Cardiac septum (tissue), 1 donor: Measurements from ENCODE around the gene CGREF1. TPM values are rescaled to one million over a fixed set of nuclear protein-coding genes. Genes with fewer than 3 reads are reported as not detected.

Experiments
- DNase-seq: peaks from one replicate; pipeline ENCODE4 v3.0.0-alpha.2; 2020; ENCODE audit warnings: low spot score
- intact Hi-C: fragments of 100-400 bp; cut with DNase I; formaldehyde crosslinking; loops from one replicate; pipeline ENCODE4 v1.14.0; 2022
- total RNA-seq: library from RNA; stranded (reverse); fragmentation: NEBNext Ultra II Directional; extraction: Animal tissue kit (Norgen Biotek cat#: 25700); gene quantifications from one replicate; pipeline ENCODE4 v1.2.1, GENCODE V29; 2021
- donor health status: DM: no; HTN: no; CAD: no.

CGREF1 gene
- total RNA-seq, 1 donor from 2014 or later, result 0.48 TPM

DNA sequence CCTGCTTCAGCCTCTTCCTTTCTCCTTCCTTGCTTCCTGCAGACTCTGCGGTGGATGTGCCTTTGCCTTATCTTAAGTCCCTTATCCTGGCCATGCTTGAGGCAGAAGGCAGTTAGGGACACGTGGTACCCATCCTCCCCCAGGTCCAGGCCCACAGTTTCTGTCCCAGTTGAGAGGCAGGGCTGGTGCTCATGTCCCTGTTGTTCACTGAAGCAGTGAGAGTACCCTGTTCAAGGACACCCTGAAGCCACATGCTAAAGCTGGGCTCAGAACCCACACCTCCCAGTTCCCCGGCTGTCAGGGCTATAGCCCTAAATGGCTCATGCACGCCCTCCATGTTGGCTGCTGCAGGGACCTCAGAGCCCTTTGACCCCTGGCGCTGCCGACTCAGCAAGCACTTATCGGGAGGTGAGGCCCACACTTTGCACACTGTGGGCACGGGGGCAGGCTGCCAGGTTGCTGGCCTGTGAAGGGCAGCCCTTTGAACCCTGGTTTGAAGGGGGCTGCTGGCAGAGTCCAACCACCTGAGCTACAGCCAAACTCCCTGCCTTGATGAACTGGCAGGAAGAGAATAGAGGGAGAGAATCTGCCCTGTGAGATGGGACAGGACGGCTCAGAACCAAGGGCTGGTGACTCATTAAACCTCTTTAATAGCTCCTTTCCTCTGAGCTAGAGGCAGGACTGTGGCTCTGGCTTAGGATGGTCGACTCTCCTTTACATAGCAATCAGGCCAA is 26.1 kb downstream of the CGREF1 start:
- no peak for DNase-seq
- intact Hi-C loops, result no loop called here

DNA sequence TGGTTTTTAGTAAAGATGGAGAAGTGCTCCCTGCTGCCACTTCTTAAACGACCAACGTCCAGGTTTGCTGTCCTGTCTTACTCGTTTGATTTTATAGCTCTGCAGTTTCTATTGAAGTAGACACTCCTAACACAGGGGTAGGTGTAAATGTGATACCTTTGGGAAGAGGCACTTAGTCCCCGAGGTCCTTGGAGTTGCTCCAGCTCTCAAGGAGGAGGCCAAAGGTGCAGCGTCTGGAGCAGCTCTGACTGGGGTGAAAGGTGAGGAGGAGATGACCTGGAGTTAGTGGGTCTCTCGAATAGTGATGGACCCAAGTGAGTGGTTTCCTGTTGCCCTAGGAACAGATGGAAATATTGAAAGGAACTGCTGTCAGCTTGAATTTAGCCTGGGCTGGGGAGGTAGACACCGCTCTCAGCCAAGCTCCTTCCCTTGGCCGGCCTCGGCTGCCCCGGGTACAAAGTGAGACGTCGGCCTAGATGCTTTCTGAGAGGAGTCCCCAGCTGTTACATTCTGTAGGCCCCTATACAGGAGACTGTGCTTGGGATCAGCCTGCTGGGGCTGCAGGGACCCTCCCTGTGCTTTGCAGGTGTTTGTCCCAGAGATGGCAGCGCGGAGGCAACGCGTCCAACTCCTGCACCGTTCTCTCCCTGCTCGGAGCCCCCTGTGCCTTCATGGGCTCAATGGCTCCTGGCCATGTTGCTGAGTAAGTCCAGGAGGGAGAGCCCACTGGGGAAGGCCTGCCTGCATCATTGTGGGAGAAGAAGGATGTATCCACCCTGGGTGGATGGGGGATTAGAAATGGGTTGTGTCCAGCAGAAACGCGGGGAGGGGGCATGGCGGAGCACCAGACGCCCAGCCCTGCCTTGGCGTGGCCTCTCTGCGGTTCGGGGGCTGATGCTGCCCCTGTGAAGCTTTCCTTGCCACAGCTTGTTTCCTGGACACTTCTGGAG is 26.9 kb downstream of the CGREF1 start:
- intact Hi-C loops, result no loop called here
- DNase-seq, result no peak

DNA sequence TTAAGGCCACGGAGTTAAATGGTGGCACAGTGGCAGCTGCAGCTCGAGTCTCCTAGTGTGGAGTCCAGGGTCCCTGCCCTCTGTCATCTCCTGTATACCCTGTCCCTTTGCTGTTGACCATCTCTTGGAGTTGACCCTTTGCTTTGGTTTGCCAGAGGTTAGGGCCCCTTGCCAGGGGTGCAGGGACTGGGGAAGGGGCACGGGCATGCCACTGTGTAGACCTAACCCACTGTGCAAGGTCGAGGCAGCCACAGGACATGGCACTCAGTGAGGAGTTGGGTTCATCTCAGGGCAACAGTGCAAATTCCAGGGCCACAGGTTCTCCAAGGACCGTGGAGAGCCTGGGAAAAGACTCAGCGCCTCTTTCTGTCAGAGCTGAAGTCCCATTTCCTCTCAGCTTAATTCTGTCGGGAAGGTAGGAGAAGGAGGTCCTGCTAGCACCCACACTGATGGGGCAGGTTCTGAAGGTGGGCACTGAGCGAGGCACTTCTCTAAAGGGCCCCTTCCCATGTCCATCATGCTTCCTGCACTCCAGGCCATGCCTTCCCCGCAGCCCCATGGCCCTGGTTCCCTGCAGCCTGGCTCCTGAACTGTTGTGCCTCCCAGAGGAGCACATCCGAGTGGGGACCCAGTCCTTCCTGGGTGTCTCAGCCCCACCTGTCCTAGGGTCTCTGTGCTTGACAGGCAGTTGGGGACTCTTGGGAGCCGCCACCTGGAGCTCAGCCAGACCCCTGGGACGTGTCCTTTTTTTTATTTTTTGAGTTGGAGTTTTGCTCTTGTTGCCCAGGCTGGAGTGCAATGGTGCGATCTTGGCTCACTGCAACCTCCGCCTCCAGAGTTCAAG is 29.6 kb downstream of the CGREF1 start:
- DNase-seq, result no peak
- intact Hi-C loops, result no loop called here

DNA sequence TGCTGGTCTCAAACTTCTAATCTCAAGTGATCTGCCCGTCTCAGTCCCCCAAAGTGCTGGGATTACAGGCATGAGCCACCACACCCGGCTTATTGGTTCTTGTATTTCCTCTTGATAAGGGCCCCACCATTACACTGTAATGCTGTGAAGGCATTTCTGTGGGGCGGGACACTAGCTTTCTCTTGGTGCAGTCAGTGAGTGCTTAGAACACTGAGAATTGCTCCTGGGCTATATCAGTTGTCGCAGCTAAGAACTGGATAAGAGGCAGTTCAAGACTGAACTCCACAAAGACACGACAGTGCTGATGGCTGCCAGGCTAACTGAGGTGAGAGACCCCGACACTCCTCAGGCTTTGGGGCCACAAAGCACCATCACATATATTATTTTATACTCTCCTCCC is 30.3 kb downstream of the CGREF1 start:
- intact Hi-C loops, result no loop called here
- DNase-seq, result no peak

DNA sequence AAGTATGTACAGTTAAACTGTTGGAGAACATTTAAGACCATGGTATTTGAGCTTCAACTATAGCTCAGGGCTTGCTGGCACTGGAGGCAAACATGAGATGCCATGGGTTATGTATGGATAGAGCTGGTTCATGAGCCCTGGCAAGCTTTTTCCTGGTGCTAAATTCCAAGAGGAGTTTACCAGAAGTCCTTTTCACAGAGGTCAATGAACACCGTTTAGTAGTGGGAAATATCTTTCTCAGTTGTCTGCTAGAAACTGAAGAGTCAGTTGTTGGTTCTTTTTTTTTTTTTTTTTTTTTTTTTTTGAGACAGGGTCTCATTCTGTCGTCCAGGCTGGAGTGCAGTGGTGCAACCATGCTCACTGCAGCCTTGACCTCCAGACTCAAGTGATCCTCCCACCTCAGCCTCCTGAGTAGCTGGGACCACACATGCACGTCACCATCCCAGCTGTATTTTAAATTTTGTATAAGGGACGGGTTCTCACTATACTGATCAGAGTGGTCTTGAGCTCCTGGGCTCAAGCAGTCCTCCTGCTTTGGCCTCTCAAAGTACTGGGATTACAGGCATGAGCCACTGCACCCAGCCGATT is 31.0 kb downstream of the CGREF1 start:
- intact Hi-C loops, result loop anchor here (2.0 kb wide), 1 partner anchor 37 kb away; the partner anchor contains the start of gene AGBL5
- no peak for DNase-seq

DNA sequence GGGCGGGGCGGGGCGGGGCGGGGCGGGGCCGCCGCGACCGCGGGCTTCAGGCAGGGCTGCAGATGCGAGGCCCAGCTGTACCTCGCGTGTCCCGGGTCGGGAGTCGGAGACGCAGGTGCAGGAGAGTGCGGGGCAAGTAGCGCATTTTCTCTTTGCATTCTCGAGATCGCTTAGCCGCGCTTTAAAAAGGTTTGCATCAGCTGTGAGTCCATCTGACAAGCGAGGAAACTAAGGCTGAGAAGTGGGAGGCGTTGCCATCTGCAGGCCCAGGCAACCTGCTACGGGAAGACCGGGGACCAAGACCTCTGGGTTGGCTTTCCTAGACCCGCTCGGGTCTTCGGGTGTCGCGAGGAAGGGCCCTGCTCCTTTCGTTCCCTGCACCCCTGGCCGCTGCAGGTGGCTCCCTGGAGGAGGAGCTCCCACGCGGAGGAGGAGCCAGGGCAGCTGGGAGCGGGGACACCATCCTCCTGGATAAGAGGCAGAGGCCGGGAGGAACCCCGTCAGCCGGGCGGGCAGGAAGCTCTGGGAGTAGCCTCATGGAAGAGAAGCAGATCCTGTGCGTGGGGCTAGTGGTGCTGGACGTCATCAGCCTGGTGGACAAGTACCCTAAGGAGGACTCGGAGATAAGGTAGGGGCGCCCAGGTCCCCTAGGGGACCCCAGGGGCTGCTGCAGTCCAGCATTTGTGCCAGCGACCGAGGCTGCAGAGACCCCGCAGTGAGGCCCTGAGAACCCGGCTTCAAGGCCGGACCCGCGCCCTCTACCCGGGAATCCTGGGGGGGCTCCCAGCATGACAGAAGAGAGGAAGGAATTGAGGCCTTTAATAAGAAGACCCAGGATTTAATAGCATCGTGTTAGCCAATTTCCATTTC is 32.0 kb downstream of the CGREF1 start, which contains the start of gene KHK:
Gene KHK (plus strand): TSS at position 49 of the 870 bp plus-strand sequence. CDS start 488 bp downstream, at position 537.
- intact Hi-C loops, result loop anchor here (2.0 kb wide), 1 partner anchor 36 kb away; the partner anchor contains the start of gene AGBL5
- DNase-seq, result no peak

DNA sequence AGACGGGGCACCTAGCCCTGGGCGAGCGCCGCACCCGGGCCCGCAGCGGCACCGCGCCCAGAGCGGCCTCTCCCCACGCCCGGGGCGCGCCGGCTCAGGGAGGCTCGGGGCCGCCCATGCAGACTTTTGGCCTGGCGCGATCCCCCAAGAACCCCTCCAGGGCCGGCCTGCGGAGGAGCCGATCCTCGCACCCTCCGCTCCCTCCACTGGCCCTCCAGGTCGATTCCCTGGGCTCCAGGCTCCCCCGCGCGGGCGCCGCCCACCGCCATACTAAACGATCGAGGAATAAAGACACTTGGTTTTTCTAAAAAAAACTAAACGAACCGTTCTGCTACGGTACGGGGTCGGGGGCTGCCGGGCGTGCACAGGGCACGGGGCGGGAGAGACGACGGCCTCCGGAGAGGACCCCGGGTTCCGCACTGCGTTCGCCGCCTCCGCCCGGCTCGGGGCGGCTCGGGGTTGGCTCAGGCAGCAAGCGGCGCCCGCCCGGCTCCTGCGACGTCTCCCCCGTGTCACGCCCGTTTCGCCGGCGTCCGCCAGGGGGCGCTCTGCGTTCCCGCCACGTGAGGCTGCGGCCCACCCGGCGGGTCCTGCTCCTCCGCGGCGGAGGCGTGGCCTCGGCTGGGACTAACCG is 32.7 kb downstream of the CGREF1 start:
- peak; percentile 98 for DNase-seq
- intact Hi-C loops, result loop anchor here (2.0 kb wide), 1 partner anchor 35 kb away; the partner anchor contains the start of gene AGBL5

DNA sequence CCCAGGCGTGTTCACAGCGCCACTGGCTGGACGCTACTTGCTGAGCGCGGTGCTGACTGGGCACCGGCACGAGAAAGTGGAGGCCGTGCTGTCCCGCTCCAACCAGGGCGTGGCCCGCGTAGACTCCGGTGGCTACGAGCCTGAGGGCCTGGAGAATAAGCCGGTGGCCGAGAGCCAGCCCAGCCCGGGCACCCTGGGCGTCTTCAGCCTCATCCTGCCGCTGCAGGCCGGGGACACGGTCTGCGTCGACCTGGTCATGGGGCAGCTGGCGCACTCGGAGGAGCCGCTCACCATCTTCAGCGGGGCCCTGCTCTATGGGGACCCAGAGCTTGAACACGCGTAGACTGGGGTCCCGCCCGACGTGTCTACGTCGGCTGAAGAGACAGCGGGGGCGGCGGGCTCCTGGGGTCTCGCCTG is 33.2 kb downstream of the CGREF1 start:
- peak; percentile 91 for DNase-seq

DNA sequence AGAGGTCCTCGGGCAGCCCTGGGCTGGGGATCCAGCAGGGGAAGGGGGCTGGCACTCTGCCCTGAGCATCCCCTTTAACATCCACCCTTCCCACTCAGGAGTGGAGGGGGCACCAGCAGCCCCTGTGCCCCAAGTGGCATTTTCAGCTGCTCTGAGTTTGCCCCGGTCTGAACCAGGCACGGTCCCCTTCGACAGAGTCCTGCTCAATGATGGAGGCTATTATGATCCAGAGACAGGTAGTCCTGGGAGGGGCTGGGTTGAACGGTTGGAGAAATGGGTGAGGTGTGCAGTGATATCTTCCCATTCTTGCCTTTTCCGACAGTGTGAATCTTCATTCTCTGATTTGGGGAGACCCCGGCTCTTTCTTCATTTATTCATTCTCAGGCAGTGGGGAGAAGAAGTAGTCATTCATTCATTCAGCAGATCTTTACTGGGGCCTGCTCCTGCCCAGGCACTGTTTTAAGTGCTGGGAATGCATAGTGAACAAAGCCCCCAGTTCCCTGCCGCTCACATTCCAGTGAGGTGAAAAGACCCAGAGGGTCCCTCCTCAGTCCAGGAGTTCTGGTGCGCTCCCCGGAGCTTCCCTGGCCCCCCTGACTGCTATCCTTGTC is 33.8 kb downstream of the CGREF1 start:
- DNase-seq, result peak; percentile 75
- intact Hi-C loops, result loop anchor here (2.0 kb wide), 2 partner anchors 52 to 116 kb away; partner anchors contain the start of gene TMEM214

More for the DNA sequence above, 33.2 kb downstream of the CGREF1 start:
- intact Hi-C loops, result loop anchor here (2.0 kb wide), 3 partner anchors 35 to 117 kb away; partner anchors contain the start of genes AGBL5 and TMEM214

DNA sequence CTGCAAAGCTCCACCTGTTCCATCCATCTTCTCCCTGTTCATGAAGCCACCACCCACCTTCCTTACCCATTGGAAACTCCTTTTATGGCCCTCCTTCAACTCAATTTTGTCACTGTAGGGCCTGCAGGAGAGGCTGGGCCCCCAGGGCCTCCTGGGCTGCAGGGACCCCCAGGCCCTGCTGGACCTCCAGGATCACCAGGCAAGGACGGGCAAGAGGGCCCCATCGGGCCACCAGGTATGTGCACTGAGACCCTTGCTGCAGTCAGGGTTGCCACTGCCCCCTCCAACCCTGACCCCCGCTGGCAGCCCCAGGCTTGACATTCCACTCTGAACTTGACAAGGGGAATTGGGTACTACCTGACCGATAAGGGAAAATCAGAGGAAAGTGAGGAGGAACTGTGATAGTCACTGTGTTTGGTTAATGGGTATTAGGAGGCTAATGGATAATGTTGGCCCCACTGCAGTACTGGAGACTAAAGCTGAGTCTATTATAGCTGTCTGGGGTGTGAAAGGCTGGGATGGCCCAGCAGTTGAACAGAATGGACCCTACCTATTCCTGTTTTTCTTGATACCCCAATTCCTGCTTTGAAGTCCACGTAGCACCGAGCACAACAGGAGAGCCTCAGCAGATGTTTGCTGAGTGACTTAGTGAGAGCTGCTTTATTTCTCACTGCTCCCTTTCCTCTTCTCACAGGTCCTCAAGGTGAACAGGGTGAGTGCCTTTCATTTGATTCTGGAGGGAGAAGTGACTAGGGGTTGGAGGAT is 34.4 kb downstream of the CGREF1 start:
- no peak for DNase-seq

DNA sequence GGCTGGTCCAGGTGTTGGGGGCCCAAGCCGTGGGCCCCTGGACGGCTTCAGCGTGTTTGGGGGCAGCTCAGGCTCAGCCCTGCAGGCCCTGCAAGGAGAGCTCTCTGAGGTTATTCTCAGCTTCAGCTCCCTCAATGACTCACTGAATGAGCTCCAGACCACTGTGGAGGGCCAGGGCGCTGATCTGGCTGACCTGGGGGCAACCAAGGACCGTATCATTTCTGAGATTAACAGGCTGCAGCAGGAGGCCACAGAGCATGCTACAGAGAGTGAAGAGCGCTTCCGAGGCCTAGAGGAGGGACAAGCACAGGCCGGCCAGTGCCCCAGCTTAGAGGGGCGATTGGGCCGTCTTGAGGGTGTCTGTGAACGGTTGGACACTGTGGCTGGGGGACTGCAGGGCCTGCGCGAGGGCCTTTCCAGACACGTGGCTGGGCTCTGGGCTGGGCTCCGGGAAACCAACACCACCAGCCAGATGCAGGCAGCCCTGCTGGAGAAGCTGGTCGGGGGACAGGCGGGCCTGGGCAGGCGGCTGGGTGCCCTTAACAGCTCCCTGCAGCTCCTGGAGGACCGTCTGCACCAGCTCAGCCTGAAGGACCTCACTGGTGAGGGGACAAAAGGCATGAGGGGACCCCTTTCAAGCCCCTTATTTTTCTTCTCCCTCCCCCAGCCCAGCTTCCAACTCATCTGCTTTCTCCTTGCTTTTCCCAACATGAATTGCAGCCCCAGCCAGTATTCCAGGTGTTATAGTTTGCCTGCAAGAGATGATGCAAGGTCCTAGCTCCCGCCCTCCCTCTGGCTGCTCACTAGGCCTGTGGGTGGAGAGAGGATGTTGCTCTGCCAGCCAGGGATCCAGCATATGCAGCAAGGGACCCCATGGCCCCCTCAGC is 35.3 kb downstream of the CGREF1 start:
- intact Hi-C loops, result loop anchor here (2.0 kb wide), 3 partner anchors 51 to 123 kb away; partner anchors contain the start of gene TMEM214
- DNase-seq, result no peak

More for the DNA sequence above, 34.4 kb downstream of the CGREF1 start:
- intact Hi-C loops, result loop anchor here (2.0 kb wide), 2 partner anchors 52 to 116 kb away; partner anchors contain the start of gene TMEM214

DNA sequence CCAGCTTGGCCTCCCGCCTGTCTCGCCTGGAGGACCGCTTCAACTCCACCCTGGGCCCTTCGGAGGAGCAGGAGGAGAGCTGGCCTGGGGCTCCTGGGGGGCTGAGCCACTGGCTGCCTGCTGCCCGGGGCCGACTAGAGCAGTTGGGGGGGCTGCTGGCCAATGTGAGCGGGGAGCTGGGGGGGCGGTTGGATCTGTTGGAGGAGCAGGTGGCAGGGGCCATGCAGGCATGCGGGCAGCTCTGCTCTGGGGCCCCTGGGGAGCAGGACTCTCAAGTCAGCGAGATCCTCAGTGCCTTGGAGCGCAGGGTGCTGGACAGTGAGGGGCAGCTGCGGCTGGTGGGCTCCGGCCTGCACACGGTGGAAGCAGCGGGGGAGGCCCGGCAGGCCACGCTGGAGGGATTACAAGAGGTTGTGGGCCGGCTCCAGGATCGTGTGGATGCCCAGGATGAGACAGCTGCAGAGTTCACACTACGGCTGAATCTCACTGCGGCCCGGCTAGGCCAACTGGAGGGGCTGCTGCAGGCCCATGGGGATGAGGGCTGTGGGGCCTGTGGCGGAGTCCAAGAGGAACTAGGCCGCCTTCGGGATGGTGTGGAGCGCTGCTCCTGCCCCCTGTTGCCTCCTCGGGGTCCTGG is 36.0 kb downstream of the CGREF1 start:
- DNase-seq, result no peak
- intact Hi-C loops, result loop anchor here (2.0 kb wide), 1 partner anchor 122 kb away; no protein-coding TSS in a partner anchor

DNA sequence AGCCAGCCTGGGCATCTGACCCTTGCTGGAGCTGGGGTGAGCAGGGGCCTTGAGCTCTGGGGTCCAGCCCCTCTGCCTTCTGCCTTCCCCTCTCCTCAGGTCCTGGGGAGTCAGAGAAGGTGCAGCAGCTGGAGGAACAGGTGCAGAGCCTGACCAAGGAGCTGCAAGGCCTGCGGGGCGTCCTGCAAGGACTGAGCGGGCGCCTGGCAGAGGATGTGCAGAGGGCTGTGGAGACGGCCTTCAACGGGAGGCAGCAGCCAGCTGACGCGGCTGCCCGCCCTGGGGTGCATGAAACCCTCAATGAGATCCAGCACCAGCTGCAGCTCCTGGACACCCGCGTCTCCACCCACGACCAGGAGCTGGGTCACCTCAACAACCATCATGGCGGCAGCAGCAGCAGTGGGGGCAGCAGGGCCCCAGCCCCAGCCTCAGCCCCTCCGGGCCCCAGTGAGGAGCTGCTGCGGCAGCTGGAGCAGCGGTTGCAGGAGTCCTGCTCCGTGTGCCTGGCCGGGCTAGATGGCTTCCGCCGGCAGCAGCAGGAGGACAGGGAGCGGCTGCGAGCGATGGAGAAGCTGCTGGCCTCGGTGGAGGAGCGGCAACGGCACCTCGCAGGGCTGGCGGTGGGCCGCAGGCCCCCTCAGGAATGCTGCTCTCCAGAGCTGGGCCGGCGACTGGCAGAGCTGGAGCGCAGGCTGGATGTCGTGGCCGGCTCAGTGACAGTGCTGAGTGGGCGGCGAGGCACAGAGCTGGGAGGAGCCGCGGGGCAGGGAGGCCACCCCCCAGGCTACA is 36.8 kb downstream of the CGREF1 start:
- intact Hi-C loops, result loop anchor here (1.0 to 2.0 kb wide), 2 partner anchors 11 to 121 kb away; partner anchors contain the start of gene OST4
- DNase-seq, result no peak

DNA sequence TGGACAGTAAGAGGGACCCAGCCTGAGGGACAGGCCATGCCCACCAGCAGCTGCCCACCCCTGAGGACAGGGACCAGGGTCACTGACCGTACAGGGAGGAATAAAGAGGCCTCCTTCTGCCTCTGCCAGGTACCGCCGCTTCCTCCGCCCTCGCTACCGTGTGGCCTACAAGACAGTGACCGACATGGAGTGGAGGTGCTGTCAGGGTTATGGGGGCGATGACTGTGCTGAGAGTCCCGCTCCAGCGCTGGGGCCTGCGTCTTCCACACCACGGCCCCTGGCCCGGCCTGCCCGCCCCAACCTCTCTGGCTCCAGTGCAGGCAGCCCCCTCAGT is 38.4 kb downstream of the CGREF1 start:
- no peak for DNase-seq
- intact Hi-C loops, result no loop called here
